ENCODE results near the gene CSNK2A1. TPM values are rescaled to one million over a fixed set of nuclear protein-coding genes. Genes with fewer than 3 reads are reported as not detected.

The CSNK2A1 gene
- total RNA-seq, 2 donors from 2014 or later, result 107 to 144 TPM

DNA sequence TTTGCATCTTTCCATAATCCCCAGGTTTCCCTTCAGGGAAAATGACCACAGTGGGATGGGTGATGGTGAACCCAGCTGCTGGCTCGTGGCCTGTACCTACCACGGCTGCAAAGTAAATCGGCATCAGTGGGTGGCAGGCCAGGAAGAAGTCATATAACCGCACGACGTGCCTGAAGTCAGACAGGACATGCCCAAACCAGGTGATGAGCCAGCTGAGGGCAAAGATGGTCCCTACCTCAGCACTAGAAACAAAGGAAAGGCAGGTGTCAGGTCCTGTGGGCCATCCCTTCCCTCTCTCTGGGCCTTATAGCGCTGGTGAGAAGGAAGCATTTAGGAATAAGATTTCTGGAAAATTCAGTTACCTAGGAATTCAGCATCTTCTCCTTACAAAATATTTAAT is 103.4 kb downstream of the CSNK2A1 start:
- Histone ChIP-seq H3K36me3 (no peaks in the 10 kb centered on the region), H3K27me3 (no peaks in the 10 kb centered on the region), H3K9me3 (no peaks in the 10 kb centered on the region), H3K4me1 (no peaks in the 10 kb centered on the region), H3K9ac (ENCODE audit: low read depth in 2 of 2, low read length in 2 of 2) (no peak overlapping the region), H3K4me3 (no peak overlapping the region), H3K27ac (no peak overlapping the region)
- TF ChIP-seq, protein P1, sequence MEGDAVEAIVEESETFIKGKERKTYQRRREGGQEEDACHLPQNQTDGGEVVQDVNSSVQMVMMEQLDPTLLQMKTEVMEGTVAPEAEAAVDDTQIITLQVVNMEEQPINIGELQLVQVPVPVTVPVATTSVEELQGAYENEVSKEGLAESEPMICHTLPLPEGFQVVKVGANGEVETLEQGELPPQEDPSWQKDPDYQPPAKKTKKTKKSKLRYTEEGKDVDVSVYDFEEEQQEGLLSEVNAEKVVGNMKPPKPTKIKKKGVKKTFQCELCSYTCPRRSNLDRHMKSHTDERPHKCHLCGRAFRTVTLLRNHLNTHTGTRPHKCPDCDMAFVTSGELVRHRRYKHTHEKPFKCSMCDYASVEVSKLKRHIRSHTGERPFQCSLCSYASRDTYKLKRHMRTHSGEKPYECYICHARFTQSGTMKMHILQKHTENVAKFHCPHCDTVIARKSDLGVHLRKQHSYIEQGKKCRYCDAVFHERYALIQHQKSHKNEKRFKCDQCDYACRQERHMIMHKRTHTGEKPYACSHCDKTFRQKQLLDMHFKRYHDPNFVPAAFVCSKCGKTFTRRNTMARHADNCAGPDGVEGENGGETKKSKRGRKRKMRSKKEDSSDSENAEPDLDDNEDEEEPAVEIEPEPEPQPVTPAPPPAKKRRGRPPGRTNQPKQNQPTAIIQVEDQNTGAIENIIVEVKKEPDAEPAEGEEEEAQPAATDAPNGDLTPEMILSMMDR (IDR thresholded peaks at IDR 0.05), result no peak
- intact Hi-C loops (cut with DNase I), result no loop called here
- DNase-seq, result no peak

DNA sequence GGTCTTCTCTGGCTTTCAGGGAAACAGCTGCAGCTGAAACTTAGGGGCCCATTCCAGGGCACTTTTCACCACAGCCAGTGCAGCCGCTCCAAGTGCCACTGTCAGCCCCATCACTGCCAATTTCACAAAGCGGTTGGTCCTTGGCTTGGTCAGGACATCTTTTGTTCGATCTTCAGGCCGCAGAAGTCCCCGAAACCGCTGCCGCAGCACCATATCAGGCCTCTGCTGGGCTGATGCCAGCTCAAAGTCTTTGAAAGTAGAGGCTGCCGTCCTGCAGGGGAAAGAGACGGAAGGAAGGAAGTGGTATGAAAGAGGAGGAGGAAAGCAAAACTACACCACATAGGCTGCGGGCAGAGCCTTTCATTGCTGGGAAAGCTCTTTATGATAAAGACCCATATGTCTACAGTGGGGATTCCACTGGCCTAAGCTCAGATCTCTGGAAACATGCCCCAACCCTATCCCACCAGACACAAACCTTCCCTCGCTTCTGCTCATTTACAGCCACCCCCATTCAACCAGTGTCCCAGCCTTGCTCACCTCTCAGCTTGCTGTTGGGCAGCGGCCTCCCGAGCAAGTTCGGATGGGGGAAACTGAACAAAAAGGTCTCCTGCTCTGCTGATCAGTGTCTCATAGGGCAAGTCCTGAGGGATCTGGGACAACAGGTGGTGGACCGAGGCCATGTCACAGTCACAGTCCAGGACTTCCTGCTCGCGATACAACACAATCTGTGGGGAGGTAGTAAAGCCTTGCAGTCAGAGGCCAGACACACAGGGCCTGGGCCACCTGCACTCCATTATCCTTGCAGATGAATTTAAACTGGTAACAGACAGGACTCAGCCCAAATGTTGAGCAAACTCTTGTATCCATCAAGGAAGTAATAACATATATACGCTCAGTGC is 104.8 kb downstream of the CSNK2A1 start:
- intact Hi-C loops (cut with DNase I), result no loop called here
- Histone ChIP-seq H3K4me3 (no peak overlapping the region), H3K4me1 (no peaks in the 10 kb centered on the region), H3K9ac (ENCODE audit: low read depth in 2 of 2, low read length in 2 of 2) (no peak overlapping the region), H3K27me3 (no peaks in the 10 kb centered on the region), H3K27ac (no peak overlapping the region), H3K36me3 (no peaks in the 10 kb centered on the region), H3K9me3 (no peaks in the 10 kb centered on the region)
- TF ChIP-seq, protein P1 (IDR thresholded peaks at IDR 0.05), result no peak
- no peak for DNase-seq

DNA sequence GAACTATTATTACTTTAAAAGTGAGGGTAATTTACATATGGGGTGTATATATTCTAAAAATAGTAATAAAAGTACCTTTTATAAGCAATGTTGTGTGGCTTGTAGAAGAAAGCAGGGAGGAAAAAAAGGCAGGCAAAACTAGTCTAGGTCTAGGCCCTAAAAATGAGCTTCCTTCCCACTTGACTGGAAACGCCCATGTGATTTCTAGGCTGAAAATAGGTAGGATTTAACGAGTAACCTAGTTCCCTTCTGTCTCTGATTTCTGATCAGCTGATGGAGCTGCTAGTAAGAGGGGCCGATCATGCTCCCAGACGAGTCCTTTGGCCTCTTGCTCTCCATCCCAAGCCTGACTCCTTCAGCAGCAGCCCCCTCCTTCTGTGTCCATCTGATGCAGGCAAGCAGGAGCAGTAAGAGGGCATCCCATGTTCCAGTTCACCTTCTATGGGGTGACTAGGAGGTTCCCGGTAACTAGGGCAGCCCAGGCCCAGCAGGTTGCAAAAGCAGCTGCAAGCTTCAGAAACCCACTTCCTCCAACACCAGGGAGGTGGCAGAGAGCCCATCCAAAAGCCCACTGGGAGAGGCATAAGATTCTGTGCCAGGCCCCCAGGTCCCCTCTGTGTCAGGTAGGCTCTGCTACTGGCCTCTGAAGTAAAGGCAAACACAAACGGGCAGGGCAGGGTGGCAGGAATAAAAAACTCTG is 105.7 kb downstream of the CSNK2A1 start:
- Histone ChIP-seq H3K9ac (ENCODE audit: low read depth in 2 of 2, low read length in 2 of 2) (no peak overlapping the region), H3K27me3 (no peaks in the 10 kb centered on the region), H3K36me3 (no peaks in the 10 kb centered on the region), H3K4me1 (no peaks in the 10 kb centered on the region), H3K27ac (no peak overlapping the region), H3K9me3 (no peaks in the 10 kb centered on the region), H3K4me3 (no peak overlapping the region)
- intact Hi-C loops (cut with DNase I), result no loop called here
- TF ChIP-seq, protein P1 (IDR thresholded peaks at IDR 0.05), result no peak
- no peak for DNase-seq

DNA sequence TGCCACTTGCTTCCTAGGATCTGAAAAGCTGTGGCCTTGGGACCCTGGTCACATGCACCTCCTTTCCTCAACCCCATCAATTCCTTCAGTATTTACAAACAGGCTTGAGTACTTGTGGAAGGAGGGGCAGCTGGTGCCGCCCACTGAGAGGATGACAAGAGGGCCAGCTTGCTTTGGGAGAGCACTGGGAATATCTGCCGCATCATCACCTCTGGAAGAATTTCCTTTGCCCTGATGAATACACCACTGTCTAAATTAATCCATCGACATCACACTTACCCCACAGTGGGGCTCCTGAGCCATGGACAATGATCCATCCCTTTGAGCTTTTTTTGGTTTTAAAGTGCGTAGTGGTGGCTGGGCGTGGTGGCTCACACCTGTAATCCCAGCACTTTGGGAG is 107.1 kb downstream of the CSNK2A1 start:
- TF ChIP-seq, protein P1 (IDR thresholded peaks at IDR 0.05), result no peak
- H3K36me3 ChIP-seq, result no peaks in the 10 kb centered on the region
- intact Hi-C loops (cut with DNase I), result no loop called here
- no peak overlapping the region for H3K4me3 ChIP-seq
- H3K4me1 ChIP-seq, result no peaks in the 10 kb centered on the region
- H3K27me3 ChIP-seq, result no peaks in the 10 kb centered on the region
- DNase-seq, result no peak
- H3K27ac ChIP-seq, result no peak overlapping the region
- H3K9me3 ChIP-seq, result no peaks in the 10 kb centered on the region
- no peak overlapping the region for H3K9ac ChIP-seq (ENCODE audit: low read depth in 2 of 2, low read length in 2 of 2)

DNA sequence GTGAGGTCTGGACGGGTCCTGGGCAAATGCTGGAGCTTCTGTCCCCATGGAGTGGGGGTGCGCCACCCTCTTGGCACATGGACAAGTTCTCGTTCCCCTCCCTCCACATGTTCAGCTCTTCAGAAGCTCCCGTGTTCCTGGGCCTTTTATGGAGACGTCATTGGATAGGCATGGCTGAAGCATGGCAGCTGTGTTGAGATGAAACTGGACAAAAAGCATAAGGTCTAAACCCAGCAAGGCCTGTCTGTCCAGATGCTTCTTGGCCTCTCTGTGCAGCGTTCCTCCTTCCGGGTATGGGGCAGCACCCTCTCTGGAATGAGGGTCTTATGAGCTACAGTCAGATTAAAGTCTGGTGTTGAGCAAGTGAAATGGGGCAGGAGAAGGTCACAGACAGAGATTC is 108.0 kb downstream of the CSNK2A1 start:
- no peaks in the 10 kb centered on the region for H3K27me3 ChIP-seq
- peaks cover under 1% of the 10 kb centered on the region for H3K36me3 ChIP-seq
- TF ChIP-seq, protein P1 (IDR thresholded peaks at IDR 0.05), result no peak
- H3K27ac ChIP-seq, result no peak overlapping the region
- H3K9me3 ChIP-seq, result no peaks in the 10 kb centered on the region
- H3K9ac ChIP-seq (ENCODE audit: low read depth in 2 of 2, low read length in 2 of 2), result no peak overlapping the region
- no peaks in the 10 kb centered on the region for H3K4me1 ChIP-seq
- DNase-seq, result no peak
- no peak overlapping the region for H3K4me3 ChIP-seq
- intact Hi-C loops (cut with DNase I), result no loop called here

All from colonic mucosa (tissue), 4 donors.